HEK293 (cell line): ENCODE data around the gene MAGI1.

ENCODE experiments used
- CTCF ChIA-PET: fragments of 350-600 bp; formaldehyde crosslinking; extraction: SDS; loops from one replicate; lab custom pipeline; 2021; ENCODE audit warnings: antibody characterized with exemption; lab: Yijun Ruan, JAX
- POLR2A ChIA-PET: fragments of 300-600 bp; formaldehyde crosslinking; extraction: SDS; loops from one replicate; lab custom pipeline; 2020; ENCODE audit warnings: antibody characterized with exemption, inconsistent platforms; lab: Yijun Ruan, JAX
- H3K27ac ChIP-seq: fragments of 200-500 bp; sonication (Bioruptor generic); 2 replicates; pipeline ENCODE4 v1.5.1; 2014; ENCODE audit warnings: low read depth, low read length, control low read depth, inconsistent platforms; ENCODE audit errors: extremely low read depth
- H3K36me3 ChIP-seq, 2 experiments: fragments of 200-500 bp in 1 of 2; sonication (Bioruptor generic) in 1 of 2; 1 replicate in 1 of 2; 2 replicates in 1 of 2; pipeline ENCODE4 v1.5.1; 2014 to 2017; ENCODE audit warnings: inconsistent platforms in 2 of 2, low read length in 2 of 2; ENCODE audit not compliant: control insufficient read depth in 2 of 2, insufficient read depth in 1 of 2
- H3K4me1 ChIP-seq: fragments of 200-500 bp; sonication (Bioruptor generic); 2 replicates; pipeline ENCODE4 v1.5.1; 2014; ENCODE audit warnings: mild to moderate bottlenecking, low read length, inconsistent platforms; ENCODE audit not compliant: control insufficient read depth, insufficient read depth
- H3K4me3 ChIP-seq: 2 replicates; pipeline ENCODE4 v1.5.1; 2011; ENCODE audit warnings: low read depth, mild to moderate bottlenecking, control low read depth, low read length, moderate library complexity
- H3K9me3 ChIP-seq: fragments of 200-500 bp; sonication (Bioruptor generic); 2 replicates; pipeline ENCODE4 v1.5.1; 2014; ENCODE audit warnings: low read depth, low read length, inconsistent platforms; ENCODE audit not compliant: control insufficient read depth, insufficient read depth
- GFI1B ChIP-seq: fragments of 450-650 bp; formaldehyde crosslinking; IDR thresholded peaks from 2 replicates; pipeline ENCODE4 v1.5.1; 2016; ENCODE audit warnings: missing biosample characterization, missing genetic modification characterization
- HOXC10 ChIP-seq: sonication (generic); formaldehyde crosslinking; IDR thresholded peaks from 2 replicates; pipeline ENCODE4 v1.8.1; 2023; ENCODE audit warnings: mild to moderate bottlenecking, missing genetic modification reagents
- INSM2 ChIP-seq: fragments of 450-650 bp; formaldehyde crosslinking; IDR thresholded peaks from 2 replicates; pipeline ENCODE4 v1.5.1; 2016; ENCODE audit warnings: missing biosample characterization, missing genetic modification characterization
- KLF1 ChIP-seq: fragments of 450-650 bp; formaldehyde crosslinking; IDR thresholded peaks from 2 replicates; pipeline ENCODE4 v1.5.1; 2016; ENCODE audit warnings: missing biosample characterization, missing genetic modification characterization
- KLF10 ChIP-seq: fragments of 450-650 bp; IDR thresholded peaks from 2 replicates; pipeline ENCODE4 v1.5.1; 2018; ENCODE audit warnings: missing biosample characterization, mild to moderate bottlenecking, missing genetic modification characterization
- KLF9 ChIP-seq: fragments of 450-650 bp; formaldehyde crosslinking; IDR thresholded peaks from 2 replicates; pipeline ENCODE4 v1.5.1; 2016; ENCODE audit warnings: missing biosample characterization, missing genetic modification characterization, low read depth
- MEIS1 ChIP-seq: sonication (generic); formaldehyde crosslinking; IDR thresholded peaks from 2 replicates; pipeline ENCODE4 v1.8.1; 2022; ENCODE audit warnings: missing genetic modification reagents, mild to moderate bottlenecking, borderline replicate concordance
- RBAK ChIP-seq: fragments of 450-650 bp; formaldehyde crosslinking; IDR thresholded peaks from 2 replicates; pipeline ENCODE4 v1.5.1; 2016; ENCODE audit warnings: missing biosample characterization, missing genetic modification characterization
- SALL2 ChIP-seq: fragments of 450-650 bp; formaldehyde crosslinking; IDR thresholded peaks from 2 replicates; pipeline ENCODE4 v1.5.0; 2017; ENCODE audit warnings: missing biosample characterization, mild to moderate bottlenecking, missing genetic modification characterization, borderline replicate concordance
- WT1 ChIP-seq: fragments of 450-650 bp; formaldehyde crosslinking; IDR thresholded peaks from 2 replicates; pipeline ENCODE4 v1.5.1; 2016; ENCODE audit warnings: missing biosample characterization, missing genetic modification characterization
- ZFP37 ChIP-seq: fragments of 450-650 bp; formaldehyde crosslinking; IDR thresholded peaks from 2 replicates; pipeline ENCODE4 v1.5.1; 2016; ENCODE audit warnings: missing biosample characterization, missing genetic modification characterization
- ZNF10 ChIP-seq: fragments of 450-650 bp; formaldehyde crosslinking; IDR thresholded peaks from 2 replicates; pipeline ENCODE4 v1.5.1; 2017; ENCODE audit warnings: missing biosample characterization, missing genetic modification characterization
- ZNF155 ChIP-seq: fragments of 450-650 bp; formaldehyde crosslinking; IDR thresholded peaks from 2 replicates; pipeline ENCODE4 v1.5.1; 2016; ENCODE audit warnings: missing biosample characterization, missing genetic modification characterization
- ZNF266 ChIP-seq: fragments of 450-650 bp; formaldehyde crosslinking; IDR thresholded peaks from 2 replicates; pipeline ENCODE4 v1.5.1; 2016; ENCODE audit warnings: missing biosample characterization, missing genetic modification characterization, low read depth
- ZNF280D ChIP-seq: fragments of 450-650 bp; formaldehyde crosslinking; IDR thresholded peaks from 2 replicates; pipeline ENCODE4 v1.5.1; 2016; ENCODE audit warnings: missing biosample characterization, missing genetic modification characterization
- ZNF302 ChIP-seq: fragments of 450-650 bp; formaldehyde crosslinking; IDR thresholded peaks from 2 replicates; pipeline ENCODE4 v1.5.1; 2016; ENCODE audit warnings: missing biosample characterization, missing genetic modification characterization, low read depth
- ZNF341 ChIP-seq: fragments of 450-650 bp; formaldehyde crosslinking; IDR thresholded peaks from 2 replicates; pipeline ENCODE4; 2016; ENCODE audit warnings: low read depth, missing biosample characterization, missing genetic modification characterization
- ZNF521 ChIP-seq: fragments of 450-650 bp; formaldehyde crosslinking; IDR thresholded peaks from 2 replicates; pipeline ENCODE4 v1.5.1; 2017; ENCODE audit warnings: missing biosample characterization, mild to moderate bottlenecking, missing genetic modification characterization
- ZNF561 ChIP-seq: fragments of 450-650 bp; IDR thresholded peaks from 2 replicates; pipeline ENCODE4 v1.5.1; 2018; ENCODE audit warnings: missing biosample characterization, missing genetic modification characterization, borderline replicate concordance
- ZNF664 ChIP-seq: fragments of 450-650 bp; formaldehyde crosslinking; IDR thresholded peaks from 2 replicates; pipeline ENCODE4 v1.5.1; 2016; ENCODE audit warnings: missing biosample characterization, missing genetic modification characterization
- ZNF76 ChIP-seq: fragments of 450-650 bp; formaldehyde crosslinking; IDR thresholded peaks from 2 replicates; pipeline ENCODE4; 2016; ENCODE audit warnings: low read depth, missing biosample characterization, missing genetic modification characterization, borderline replicate concordance
- ZNF776 ChIP-seq: fragments of 450-650 bp; formaldehyde crosslinking; IDR thresholded peaks from 2 replicates; pipeline ENCODE4 v1.5.0; 2017; ENCODE audit warnings: missing biosample characterization, missing genetic modification characterization, borderline replicate concordance
- ZNF843 ChIP-seq: fragments of 450-650 bp; formaldehyde crosslinking; IDR thresholded peaks from 2 replicates; pipeline ENCODE4 v1.5.1; 2016; ENCODE audit warnings: missing biosample characterization, missing genetic modification characterization
- ZSCAN5A ChIP-seq: fragments of 450-650 bp; formaldehyde crosslinking; IDR thresholded peaks from 2 replicates; pipeline ENCODE4 v1.5.1; 2016; ENCODE audit warnings: missing biosample characterization, missing genetic modification characterization

MAGI1 gene

GRCh38 chr3:65748326-65748725, 290.4 kb downstream of the MAGI1 start:
- H3K27ac ChIP-seq, result no peak overlapping the region
- H3K4me3 ChIP-seq, result no peak overlapping the region
- ChIA-PET CTCF (interaction anchor here (1.3 kb wide), 1 partner anchor 74 kb away, joined by 4 read pairs; no protein-coding TSS in a partner anchor), POLR2A (no interaction called here)
- H3K4me1 ChIP-seq, result no peaks in the 10 kb centered on the region
- TF ChIP-seq MEIS1 (CRISPR knock-in tag), result no peak
- no peak for TF ChIP-seq ZNF521 (tag by site-specific recombination)
- no peak for TF ChIP-seq ZNF664
- no peak for TF ChIP-seq ZNF302 (tag by site-specific recombination)
- no peak for TF ChIP-seq KLF1 (tag by site-specific recombination)
- no peak for TF ChIP-seq INSM2 (tag by site-specific recombination)
- TF ChIP-seq ZNF10 (tag by site-specific recombination), result no peak
- no peak for TF ChIP-seq SALL2 (tag by site-specific recombination)
- TF ChIP-seq ZNF776 (tag by site-specific recombination), result no peak
- no peak for TF ChIP-seq ZNF266 (tag by site-specific recombination)
- H3K9me3 ChIP-seq, result no peaks in the 10 kb centered on the region
- no peaks in the 10 kb centered on the region for H3K36me3 ChIP-seq

- H3K4me3 ChIP-seq, result no peak overlapping the region
- H3K9me3 ChIP-seq, result no peaks in the 10 kb centered on the region
- TF ChIP-seq KLF9 (tag by site-specific recombination) (no peak), ZNF280D (tag by site-specific recombination) (no peak)
- TF ChIP-seq, all 188 proteins: peak for 0
- H3K36me3 ChIP-seq, result no peaks in the 10 kb centered on the region
- no peaks in the 10 kb centered on the region for H3K4me1 ChIP-seq
- ChIA-PET POLR2A (no interaction called here), CTCF (interaction anchor here (0.6 to 1.3 kb wide), 3 partner anchors 9 to 310 kb away, joined by 3 read pairs; no protein-coding TSS in a partner anchor)
- no peak overlapping the region for H3K27ac ChIP-seq
These were observed 291.9 kb downstream of the MAGI1 start for GRCh38 chr3:65746848-65747247.

GRCh38 chr3:65745306-65745705, 293.4 kb downstream of the MAGI1 start:
- Histone ChIP-seq H3K36me3 (no peaks in the 10 kb centered on the region), H3K4me3 (no peak overlapping the region), H3K27ac (no peak overlapping the region), H3K4me1 (no peaks in the 10 kb centered on the region), H3K9me3 (no peaks in the 10 kb centered on the region)
- ChIA-PET POLR2A (no interaction called here), CTCF (interaction anchor here (0.7 kb wide), 1 partner anchor 406 kb away, joined by 5 read pairs; no protein-coding TSS in a partner anchor)
- TF ChIP-seq WT1 (tag by site-specific recombination), result no peak
- TF ChIP-seq HOXC10 (CRISPR knock-in tag), result no peak
- TF ChIP-seq ZNF561 (tag by site-specific recombination), result no peak
- no peak for TF ChIP-seq ZNF341
- no peak for TF ChIP-seq ZFP37 (tag by site-specific recombination)
- no peak for TF ChIP-seq RBAK (tag by site-specific recombination)
- TF ChIP-seq ZNF843 (tag by site-specific recombination), result no peak
- no peak for TF ChIP-seq KLF10 (tag by site-specific recombination)
- no peak for TF ChIP-seq ZSCAN5A (tag by site-specific recombination)
- TF ChIP-seq ZNF155, result no peak
- TF ChIP-seq GFI1B (tag by site-specific recombination), result no peak
- TF ChIP-seq ZNF76 (tag by site-specific recombination), result no peak
